H1 (cell line): Measurements from ENCODE around the gene MIF. TPM values are rescaled to one million over a fixed set of nuclear protein-coding genes. Genes with fewer than 3 reads are reported as not detected.

Source experiments
- CTCF ChIA-PET: fragments of 300-600 bp; sonication (Branson Sonifier 250); formaldehyde crosslinking; loops from one replicate; lab custom pipeline; 2021; ENCODE audit not compliant: partially characterized antibody; lab: Charles Lee
- POLR2A ChIA-PET: fragments of 300-600 bp; sonication (Branson Sonifier 250); formaldehyde crosslinking; loops from one replicate; lab custom pipeline; 2021; ENCODE audit warnings: inconsistent platforms; ENCODE audit not compliant: partially characterized antibody; lab: Charles Lee
- DNase-seq, 2 experiments: peaks; one replicate each; pipeline versions ENCODE4 v3.0.0 to v3.0.0-alpha.2; 2010 to 2022; ENCODE audit warnings: low spot score in 2 of 2, low read depth in 1 of 2, mixed read lengths in 1 of 2
- FAIRE-seq: peaks from 2 replicates; lab custom pipeline; 2011; peaks lifted over from hg19 to GRCh38; lab: Jason Lieb, UNC
- H2AFZ ChIP-seq: 2 replicates; pipeline ENCODE4 v1.8.1; 2012; ENCODE audit warnings: low read length, inconsistent platforms
- H2AK5ac ChIP-seq: 2 replicates; pipeline ENCODE4 v1.6.1; 2013; ENCODE audit warnings: low read depth, low read length
- H2BK120ac ChIP-seq: replicated peaks from 2 replicates; pipeline ENCODE3; 2013; ENCODE audit warnings: low read depth, low read length, inconsistent platforms
- H2BK12ac ChIP-seq: 2 replicates; pipeline ENCODE4 v1.6.1; 2013; ENCODE audit warnings: low read depth, low read length
- H2BK15ac ChIP-seq: 2 replicates; pipeline ENCODE4 v1.6.1; 2013; ENCODE audit warnings: low read length
- H2BK20ac ChIP-seq: 2 replicates; pipeline ENCODE4 v1.6.1; 2013; ENCODE audit warnings: low read length
- H2BK5ac ChIP-seq: 2 replicates; pipeline ENCODE4 v1.6.1; 2013; ENCODE audit warnings: low read depth, low read length
- H3K14ac ChIP-seq: 2 replicates; pipeline ENCODE4 v1.6.1; 2013; ENCODE audit warnings: inconsistent platforms; ENCODE audit not compliant: insufficient read length
- H3K18ac ChIP-seq: 2 replicates; pipeline ENCODE4 v1.6.1; 2013; ENCODE audit warnings: low read length; ENCODE audit errors: extremely low read depth
- H3K23ac ChIP-seq: 2 replicates; pipeline ENCODE4 v1.6.1; 2013; ENCODE audit warnings: inconsistent platforms; ENCODE audit not compliant: insufficient read length
- H3K23me2 ChIP-seq: 2 replicates; pipeline ENCODE4 v1.6.1; 2013; ENCODE audit warnings: low read depth, low read length
- H3K27ac ChIP-seq: 2 replicates; pipeline ENCODE4 v1.6.1; 2011; ENCODE audit warnings: low read depth, low read length, inconsistent platforms
- H3K27me3 ChIP-seq, 4 experiments: replicated peaks in 1 of 4; 1 replicate in 1 of 4; 2 replicates in 3 of 4; pipeline versions ENCODE4 v1.6.1 to v1.8.1; 2011 to 2013; ENCODE audit warnings: low read length in 3 of 4, mild to moderate bottlenecking in 3 of 4, inconsistent platforms in 2 of 4, mixed read lengths in 2 of 4, moderate library complexity in 1 of 4; ENCODE audit not compliant: control insufficient read depth in 3 of 4, insufficient read depth in 3 of 4; ENCODE audit errors: extremely low read depth in 1 of 4
- H3K36me3 ChIP-seq, 4 experiments: 2 replicates each; pipeline versions ENCODE4 v1.6.1 to v1.8.1; 2011 to 2013; ENCODE audit warnings: mild to moderate bottlenecking in 4 of 4, low read length in 3 of 4, moderate library complexity in 2 of 4, control low read depth in 1 of 4, inconsistent platforms in 1 of 4; ENCODE audit not compliant: insufficient read depth in 4 of 4, control insufficient read depth in 2 of 4
- H3K4ac ChIP-seq: replicated peaks from 2 replicates; pipeline ENCODE3; 2013; ENCODE audit warnings: low read length, low read depth, mixed read lengths, inconsistent platforms; ENCODE audit not compliant: insufficient read length
- H3K4me1 ChIP-seq, 4 experiments: replicated peaks in 1 of 4; 1 replicate in 1 of 4; 2 replicates in 3 of 4; pipeline versions ENCODE4 v1.6.1 to v1.8.1; 2011 to 2013; ENCODE audit warnings: low read length in 3 of 4, inconsistent platforms in 2 of 4, mixed read lengths in 1 of 4; ENCODE audit not compliant: insufficient read depth in 4 of 4, control insufficient read depth in 3 of 4
- H3K4me2 ChIP-seq, 2 experiments: 2 replicates each; pipeline versions ENCODE4 v1.6.1 to v1.8.1; 2011 to 2013; ENCODE audit warnings: low read depth in 2 of 2, low read length in 2 of 2, control low read depth in 1 of 2, inconsistent platforms in 1 of 2, mild to moderate bottlenecking in 1 of 2; ENCODE audit not compliant: insufficient read depth in 1 of 2
- H3K4me3 ChIP-seq, 4 experiments: fragments of 200-600, 300-600 bp in 1 of 4; sonication (generic), shearing (Covaris generic), sonication (Bioruptor Twin) in 1 of 4; 2 replicates each; pipeline versions ENCODE4 v1.5.1 to v1.8.1; 2011 to 2016; ENCODE audit warnings: low read length in 4 of 4, low read depth in 3 of 4, control low read depth in 2 of 4, inconsistent platforms in 2 of 4, mild to moderate bottlenecking in 2 of 4, mixed read lengths in 1 of 4, moderate library complexity in 1 of 4; ENCODE audit not compliant: insufficient read depth in 2 of 4; ENCODE audit errors: extremely low read depth in 1 of 4
- H3K56ac ChIP-seq: replicated peaks from 2 replicates; pipeline ENCODE3; 2013; ENCODE audit warnings: low read depth, mild to moderate bottlenecking, mixed read lengths, low read length, inconsistent platforms; ENCODE audit not compliant: insufficient read length
- H3K79me1 ChIP-seq: 2 replicates; pipeline ENCODE4 v1.6.1; 2013; ENCODE audit warnings: low read depth, low read length, control low read depth
- H3K79me2 ChIP-seq, 2 experiments: 2 replicates each; pipeline versions ENCODE4 v1.6.1 to v1.8.1; 2012 to 2013; ENCODE audit warnings: low read length in 2 of 2, mild to moderate bottlenecking in 2 of 2, inconsistent platforms in 1 of 2; ENCODE audit not compliant: insufficient read depth in 2 of 2, control insufficient read depth in 1 of 2
- H3K9ac ChIP-seq, 4 experiments: replicated peaks in 1 of 4; 1 replicate in 1 of 4; 2 replicates in 3 of 4; pipeline versions ENCODE4 v1.6.1 to v1.8.1; 2011 to 2013; ENCODE audit warnings: low read depth in 3 of 4, low read length in 3 of 4, control low read depth in 2 of 4, mild to moderate bottlenecking in 2 of 4, moderate library complexity in 2 of 4, inconsistent platforms in 1 of 4; ENCODE audit errors: extremely low read depth in 1 of 4
- H3K9me3 ChIP-seq, 2 experiments: 2 replicates each; pipeline versions ENCODE4 v1.6.1 to v1.8.1; 2012 to 2013; ENCODE audit warnings: mild to moderate bottlenecking in 2 of 2, moderate library complexity in 2 of 2, control low read depth in 1 of 2, inconsistent platforms in 1 of 2, low read depth in 1 of 2, low read length in 1 of 2, mixed read lengths in 1 of 2; ENCODE audit not compliant: insufficient read depth in 2 of 2
- H4K20me1 ChIP-seq, 2 experiments: replicated peaks in 1 of 2; 2 replicates each; pipeline versions ENCODE3 to v1.8.1; 2011 to 2013; ENCODE audit warnings: inconsistent platforms in 2 of 2, low read length in 2 of 2, mild to moderate bottlenecking in 1 of 2; ENCODE audit not compliant: insufficient read depth in 2 of 2, control insufficient read depth in 1 of 2
- H4K5ac ChIP-seq: 2 replicates; pipeline ENCODE4 v1.6.1; 2013; ENCODE audit warnings: low read length, low read depth, mixed read lengths, inconsistent platforms; ENCODE audit not compliant: insufficient read length
- H4K8ac ChIP-seq: 2 replicates; pipeline ENCODE4 v1.8.0; 2013; ENCODE audit warnings: mild to moderate bottlenecking, moderate library complexity, low read length, inconsistent platforms; ENCODE audit not compliant: insufficient read depth; ENCODE audit errors: extremely low read depth
- H4K91ac ChIP-seq: replicated peaks from 2 replicates; pipeline ENCODE3; 2013; ENCODE audit warnings: low read length, mixed read lengths, inconsistent platforms; ENCODE audit not compliant: insufficient read length
- BACH1 ChIP-seq: IDR thresholded peaks from 2 replicates; pipeline ENCODE4 v1.6.1; 2012; ENCODE audit warnings: low read length, improper control_type of control experiment
- BCL11A ChIP-seq, 2 experiments: IDR thresholded peaks; one replicate each; pipeline ENCODE4 v1.6.1; 2011; ENCODE audit warnings: low read depth in 2 of 2, low read length in 2 of 2, mild to moderate bottlenecking in 2 of 2
- HDAC6 ChIP-seq: IDR thresholded peaks from one replicate; pipeline ENCODE4 v1.7.1; 2012; ENCODE audit warnings: low read depth, mild to moderate bottlenecking, inconsistent platforms, low read length, moderate library complexity
- MAX ChIP-seq: IDR thresholded peaks from 2 replicates; pipeline ENCODE4 v1.6.1; 2012; ENCODE audit warnings: inconsistent platforms
- NRF1 ChIP-seq: IDR thresholded peaks from 2 replicates; pipeline ENCODE4 v1.6.1; 2011; ENCODE audit warnings: mild to moderate bottlenecking, low read depth, low read length, improper control_type of control experiment
- SIN3A ChIP-seq, 2 experiments: IDR thresholded peaks in 1 of 2; conservative IDR thresholded peaks in 1 of 2; 2 replicates each; pipeline ENCODE4 v1.6.1; 2011 to 2012; ENCODE audit warnings: low read length in 2 of 2, improper control_type of control experiment in 1 of 2, low read depth in 1 of 2, mild to moderate bottlenecking in 1 of 2
- SIX5 ChIP-seq: IDR thresholded peaks from 2 replicates; pipeline ENCODE4 v1.6.1; 2011; ENCODE audit warnings: mild to moderate bottlenecking, low read depth, low read length
- SUZ12 ChIP-seq: fragments of 200-600 bp; sonication (generic); IDR thresholded peaks from 2 replicates; pipeline ENCODE4 v1.6.1; 2012; ENCODE audit warnings: mild to moderate bottlenecking, inconsistent platforms, low read length, moderate library complexity, mixed read lengths
- TCF12 ChIP-seq: IDR thresholded peaks from 2 replicates; pipeline ENCODE4 v1.6.1; 2011; ENCODE audit warnings: low read depth, mild to moderate bottlenecking, low read length
- YY1 ChIP-seq: IDR thresholded peaks from 2 replicates; pipeline ENCODE4 v1.6.1; 2011; ENCODE audit warnings: low read depth, mild to moderate bottlenecking, low read length
- WGBS, 2 experiments: shearing (Covaris generic) in 1 of 2; methylation state at CpG; one replicate each; pipeline versions ENCODE4 v1.1.6 to v1.1.7; 2013 to 2015; ENCODE audit warnings: low lambda C conversion rate in 2 of 2, mixed read lengths in 2 of 2, inconsistent platforms in 1 of 2, low coverage in 1 of 2, missing lambda C conversion rate in 1 of 2; ENCODE audit not compliant: insufficient replicate concordance in 2 of 2, insufficient coverage in 1 of 2, insufficient read length in 1 of 2; ENCODE audit errors: extremely low coverage in 1 of 2, missing lambda C conversion rate in 1 of 2; 5-methylcytosine and 5-hydroxymethylcytosine counted together
- polyA plus RNA-seq, 7 experiments: library from polyadenylated mRNA; depleted of rRNA in 3 of 7; stranded (reverse) in 5 of 7; unstranded in 2 of 7; fragments of >200 nt in 5 of 7; fragments of 200-250 nt in 2 of 7; gene quantifications; 1 replicate in 5 of 7; 2 replicates in 1 of 7; 4 replicates in 1 of 7; pipeline versions ENCODE4 v1.2.1 to v1.2.3, GENCODE V29; 2011 to 2013; ENCODE audit warnings: missing spikeins in 2 of 7, mixed read lengths in 2 of 7
- total RNA-seq: library from RNA; stranded (reverse); fragmentation: NEBNext Ultra II Directional; extraction: Animal tissue kit (Norgen Biotek cat#: 25700); gene quantifications from 2 replicates; pipeline ENCODE4 v1.2.1, GENCODE V29; 2021

MIF gene
- total and polyA plus RNA-seq, 2 of the 8 experiments (the other 6 are each of a cell fraction or from before 2014, with no cell fraction given), result 1,082 to 1,870 TPM

GRCh38 chr22:23926561-23926960 lies 32.4 kb downstream of the MIF start:
- Histone ChIP-seq H3K4me2 (no peak overlapping the region), H3K4me1 (no peaks in the 10 kb centered on the region), H3K27ac (no peak overlapping the region), H2BK15ac (no peak overlapping the region), H2AFZ (no peak overlapping the region), H3K79me2 (no peaks in the 10 kb centered on the region), H3K4ac (no peak overlapping the region), H4K91ac (no peak overlapping the region), H3K23ac (no peak overlapping the region), H2AK5ac (no peak overlapping the region), H3K18ac (no peak overlapping the region), H4K20me1 (peaks cover 0 to 4% of the 10 kb centered on the region in 2 experiments), H3K23me2 (no peaks in the 10 kb centered on the region), H2BK20ac (no peak overlapping the region), H3K36me3 (peaks cover 2 to 13% (median 6%) of the 10 kb centered on the region in 4 experiments; a peak in 4 of 8 replicates), H4K5ac (no peak overlapping the region), H4K8ac (no peak overlapping the region), H2BK12ac (no peak overlapping the region), H3K27me3 (no peaks in the 10 kb centered on the region), H3K56ac (no peak overlapping the region), H3K14ac (no peak overlapping the region), H3K9ac (no peak overlapping the region), H3K9me3 (peaks cover 5% of the 10 kb centered on the region in 2 experiments; a peak in 2 of 4 replicates), H3K4me3 (no peak overlapping the region), H2BK5ac (no peak overlapping the region), H2BK120ac (no peak overlapping the region), H3K79me1 (no peaks in the 10 kb centered on the region)
- TF ChIP-seq HDAC6 (no peak), SIN3A (conservative IDR thresholded peaks at IDR 0.05 in 1 of 2, IDR thresholded peaks at IDR 0.05 in 1 of 2; ENCODE audit: low read depth in 1 of 2, low read length in 2 of 2) (no peak), SUZ12 (no peak), SIX5 (no peak), TCF12 (no peak), YY1 (no peak), BCL11A (IDR thresholded peaks at IDR 0.05; ENCODE audit: low read depth in 2 of 2, low read length in 2 of 2) (no peak), NRF1 (no peak), BACH1 (no peak), MAX (no peak)
- FAIRE-seq (no peak), DNase-seq (no peak)
- ChIA-PET CTCF (no interaction called here), POLR2A (interaction anchor here (1.1 to 1.5 kb wide), 2 partner anchors 33 to 69 kb away, joined by 3 to 4 read pairs; partner anchors contain the start of gene SLC2A11)
- 76% methylated on average over 14 of the region's 14 CpGs; no CpG with 5 or more reads in 1 of the 2 experiments for WGBS, 2 experiments
